ENCODE results near the gene FNDC3B. TPM values are rescaled to one million over a fixed set of nuclear protein-coding genes. Genes with fewer than 3 reads are reported as not detected.
"Not testable (repeated sequence)": the region's sequence is repeated elsewhere in the genome, so short reads cannot be mapped to it uniquely, and the experiment has no call there.

Gene FNDC3B
- total RNA-seq, 1 donor from 2014 or later: 14.7 TPM

DNA sequence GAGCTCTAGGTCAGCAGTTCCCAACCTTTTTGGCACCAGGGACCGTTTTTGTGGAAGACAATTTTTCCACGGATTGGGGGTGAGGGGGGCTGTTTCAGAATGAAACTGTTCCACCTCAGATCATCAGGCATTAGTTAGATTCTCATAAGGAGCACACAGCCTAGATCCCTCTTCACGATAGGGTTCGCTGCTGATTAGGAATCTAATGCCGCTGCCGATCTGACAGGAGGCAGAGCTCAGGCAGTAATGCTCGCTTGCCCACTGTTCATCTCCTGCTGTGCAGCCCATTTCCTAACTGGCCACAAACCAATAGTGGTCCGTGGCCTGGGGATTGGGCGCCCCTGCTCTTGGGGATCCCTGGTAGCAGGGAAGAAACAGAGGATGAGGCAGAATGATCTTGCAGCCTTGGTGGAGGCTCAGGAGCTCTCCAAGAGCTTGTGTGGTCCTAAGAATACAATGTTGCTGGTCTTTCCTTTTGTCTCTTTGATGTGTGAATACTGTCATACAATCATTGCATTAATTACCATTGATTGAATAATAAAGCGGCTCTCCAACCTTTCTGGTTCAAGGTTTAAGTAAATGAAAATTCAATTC lies 183.2 kb downstream of the FNDC3B start:
- FAIRE-seq (no peak), DNase-seq (ENCODE audit: low spot score in 2 of 2) (no peak)

DNA sequence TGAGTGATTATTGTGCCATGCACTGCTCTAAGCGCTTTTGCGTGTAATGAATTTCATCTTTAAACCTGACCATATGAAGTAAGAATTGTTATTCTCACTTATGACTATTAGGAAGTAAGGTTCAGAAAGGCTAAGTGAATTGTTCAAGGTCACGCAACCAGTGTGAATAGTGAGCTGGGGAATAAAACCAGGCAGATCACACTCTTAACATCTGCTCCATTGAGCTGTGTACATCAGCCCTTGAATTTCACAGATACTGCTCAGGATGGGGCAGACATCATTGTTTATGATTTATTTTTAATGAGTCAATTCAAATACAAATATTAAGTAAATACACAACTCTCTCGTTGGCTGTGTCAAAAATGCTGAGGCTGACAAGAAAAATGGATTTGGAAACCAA lies 184.5 kb downstream of the FNDC3B start:
- no peak for FAIRE-seq
- DNase-seq (ENCODE audit: low spot score in 2 of 2): no peak

DNA sequence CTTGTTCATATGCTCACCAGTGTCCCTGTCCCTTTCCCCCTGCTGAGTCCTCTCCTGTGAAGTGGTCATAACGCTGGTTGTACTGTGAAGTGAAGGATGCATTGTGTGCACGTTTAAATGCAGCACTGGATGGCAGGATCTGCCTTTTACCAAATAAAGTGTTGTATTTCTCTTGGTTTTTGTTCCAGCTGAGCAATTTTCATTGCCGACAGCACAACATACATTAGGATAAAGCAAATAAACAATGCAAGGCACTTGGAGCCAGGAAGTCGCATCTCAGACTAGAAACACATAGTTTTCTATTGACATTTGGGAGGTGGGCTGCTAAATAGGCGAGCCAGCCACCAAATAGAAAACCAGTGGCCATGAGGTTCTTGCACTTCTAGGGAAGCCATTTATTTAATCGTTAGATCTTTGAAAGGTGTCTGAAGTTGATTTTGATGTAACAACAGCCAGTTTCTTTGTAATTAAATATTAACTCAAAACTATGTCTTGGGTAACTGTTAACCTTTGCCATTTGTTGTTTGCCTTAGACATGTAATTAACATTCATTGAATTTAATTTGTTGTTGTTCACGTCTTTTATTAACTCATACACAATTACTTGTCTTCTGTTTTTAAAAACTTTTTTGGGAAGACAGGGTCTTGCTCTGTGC lies 185.3 kb downstream of the FNDC3B start:
- FAIRE-seq: no peak
- DNase-seq (ENCODE audit: low spot score in 2 of 2): no peak

DNA sequence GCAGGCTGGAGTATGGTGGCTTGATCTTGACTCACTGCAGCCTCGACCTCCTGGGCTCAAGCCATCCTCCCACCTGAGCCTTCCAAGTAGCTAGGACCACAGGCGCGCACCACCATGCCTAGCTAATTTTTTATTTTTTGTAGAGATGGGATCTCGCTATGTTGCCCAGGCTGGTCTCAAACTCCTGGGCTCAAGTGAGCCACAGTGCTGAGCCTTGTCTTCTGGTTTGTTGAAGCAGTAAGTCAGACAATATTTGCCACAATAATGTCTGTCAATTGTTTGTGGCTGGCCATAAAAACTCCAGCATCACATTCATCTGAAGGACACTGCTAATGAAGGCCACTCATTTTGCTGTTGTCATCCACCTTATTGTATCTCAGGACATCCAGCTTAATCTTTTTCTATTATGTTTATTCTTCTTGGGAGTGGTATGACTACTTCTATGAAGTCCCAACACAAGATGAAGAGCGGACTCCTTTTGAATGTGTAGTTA lies 185.9 kb downstream of the FNDC3B start:
- FAIRE-seq (no peak), DNase-seq (ENCODE audit: low spot score in 2 of 2) (no peak)

DNA sequence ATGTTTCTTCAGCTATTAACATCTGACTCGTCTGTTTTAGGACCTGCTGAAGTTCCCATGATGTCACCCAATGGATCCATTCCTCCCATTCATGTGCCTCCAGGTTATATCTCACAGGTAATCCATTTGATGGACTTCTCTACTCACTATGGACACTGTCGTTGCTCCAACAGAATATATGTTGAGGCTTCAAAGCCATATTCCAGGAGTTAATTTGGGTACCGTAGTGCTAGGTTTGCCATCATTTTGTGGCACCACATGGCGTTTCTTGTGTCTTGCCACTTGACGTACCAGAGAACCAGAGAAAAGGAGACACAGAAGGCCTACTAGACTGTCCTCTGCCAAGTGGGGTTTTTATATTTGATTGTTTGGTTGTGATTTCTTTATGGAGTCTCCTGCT lies 187.5 kb downstream of the FNDC3B start:
- DNase-seq (ENCODE audit: low spot score in 2 of 2): no peak
- FAIRE-seq: no peak

DNA sequence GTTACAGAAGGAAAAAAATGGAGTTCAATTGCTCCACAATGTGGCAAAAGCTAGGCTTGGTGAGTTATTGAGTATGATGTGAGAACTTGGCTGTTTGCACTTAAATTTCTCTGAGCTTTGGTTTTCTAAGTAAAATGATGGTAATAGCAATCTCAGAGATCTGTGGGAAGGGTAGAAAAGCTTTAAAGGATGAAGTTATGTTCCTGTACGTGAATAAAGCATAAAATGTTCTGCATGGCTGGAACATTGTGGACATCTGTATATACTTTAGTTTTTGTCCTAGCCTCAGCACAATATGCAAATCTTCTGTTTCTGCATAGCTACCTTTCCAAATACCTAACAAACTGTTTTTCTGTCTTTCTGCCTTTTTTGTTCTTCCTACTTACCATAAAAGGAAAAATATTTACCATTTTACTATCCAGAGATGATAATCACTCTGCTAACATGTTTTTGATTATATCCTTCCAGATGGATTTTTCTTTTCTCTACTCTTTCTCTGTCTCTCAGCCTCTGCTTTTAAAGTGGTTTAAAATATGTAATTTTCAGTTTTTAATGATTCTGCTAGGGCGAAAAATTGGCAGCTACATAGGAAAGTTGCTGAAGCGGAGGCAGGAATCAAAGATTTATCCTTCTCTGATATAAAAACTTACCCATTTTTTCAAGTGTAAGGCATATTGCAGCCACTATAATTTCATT lies 188.1 kb downstream of the FNDC3B start:
- FAIRE-seq (no peak), DNase-seq (ENCODE audit: low spot score in 2 of 2) (no peak)

DNA sequence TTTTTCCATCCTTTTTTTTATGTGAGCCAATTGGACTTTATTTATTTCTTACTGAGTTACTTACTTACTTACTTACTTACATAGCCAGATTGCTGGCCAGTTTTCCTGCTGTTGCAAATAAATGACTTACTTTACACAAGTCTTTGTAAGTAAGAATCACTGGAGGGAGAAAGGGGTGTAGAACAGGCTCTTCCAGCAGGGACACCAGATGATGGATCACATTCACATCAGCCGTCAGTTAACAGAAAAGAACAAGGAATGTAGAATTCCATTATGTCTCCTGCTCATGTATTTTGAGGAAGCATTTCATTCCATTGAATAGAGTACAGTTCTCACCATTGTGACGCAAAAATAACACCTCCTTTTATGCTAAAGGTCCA lies 188.6 kb downstream of the FNDC3B start:
- FAIRE-seq (no peak), DNase-seq (ENCODE audit: low spot score in 2 of 2) (no peak)

DNA sequence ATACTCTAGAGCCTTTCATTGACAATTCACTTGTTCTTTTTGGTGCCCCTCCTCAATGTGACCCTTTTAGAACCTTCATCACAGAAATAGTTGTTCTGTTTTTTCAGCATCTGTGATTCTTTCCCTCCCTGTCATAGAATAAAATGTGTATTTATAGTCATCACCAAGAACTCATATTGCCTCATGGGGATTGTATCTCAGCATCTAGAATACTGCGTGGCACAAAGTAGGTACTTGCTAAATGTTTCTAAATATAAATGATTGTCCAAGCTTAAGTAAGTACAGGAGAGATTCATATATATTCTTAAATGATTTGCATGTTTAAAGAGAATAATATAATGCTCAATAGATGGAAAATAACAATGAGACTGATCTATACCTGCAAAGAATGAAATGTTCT lies 190.1 kb downstream of the FNDC3B start:
- DNase-seq (ENCODE audit: low spot score in 2 of 2) (no peak), FAIRE-seq (no peak)

DNA sequence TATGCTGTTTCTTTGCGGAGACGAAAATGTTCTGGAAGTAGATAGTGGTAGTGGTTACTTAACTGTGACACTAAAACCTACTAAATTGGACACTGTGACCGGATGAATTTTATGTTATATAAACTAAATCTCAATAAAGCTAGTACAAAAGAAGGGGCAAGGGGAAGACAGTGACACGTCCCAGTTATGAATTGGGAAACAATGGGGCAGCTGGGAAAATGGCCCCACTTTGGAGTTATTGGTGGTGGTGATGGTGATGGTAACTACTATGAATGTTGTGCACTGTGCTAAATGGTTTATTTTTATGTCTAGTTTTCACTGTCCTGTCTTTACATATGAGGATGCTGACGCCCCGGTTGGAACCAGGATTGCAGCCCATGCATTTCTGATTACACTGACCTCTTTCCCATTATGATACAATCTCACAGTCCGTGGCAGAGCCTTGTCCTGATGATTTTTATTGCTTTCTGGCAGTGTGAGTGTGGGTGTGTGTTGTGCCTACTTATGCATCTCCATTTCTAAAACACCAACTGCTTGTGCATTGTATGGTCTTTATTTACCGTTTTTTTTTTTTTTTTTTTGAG lies 192.0 kb downstream of the FNDC3B start:
- FAIRE-seq (no peak), DNase-seq (ENCODE audit: low spot score in 2 of 2) (no peak)

DNA sequence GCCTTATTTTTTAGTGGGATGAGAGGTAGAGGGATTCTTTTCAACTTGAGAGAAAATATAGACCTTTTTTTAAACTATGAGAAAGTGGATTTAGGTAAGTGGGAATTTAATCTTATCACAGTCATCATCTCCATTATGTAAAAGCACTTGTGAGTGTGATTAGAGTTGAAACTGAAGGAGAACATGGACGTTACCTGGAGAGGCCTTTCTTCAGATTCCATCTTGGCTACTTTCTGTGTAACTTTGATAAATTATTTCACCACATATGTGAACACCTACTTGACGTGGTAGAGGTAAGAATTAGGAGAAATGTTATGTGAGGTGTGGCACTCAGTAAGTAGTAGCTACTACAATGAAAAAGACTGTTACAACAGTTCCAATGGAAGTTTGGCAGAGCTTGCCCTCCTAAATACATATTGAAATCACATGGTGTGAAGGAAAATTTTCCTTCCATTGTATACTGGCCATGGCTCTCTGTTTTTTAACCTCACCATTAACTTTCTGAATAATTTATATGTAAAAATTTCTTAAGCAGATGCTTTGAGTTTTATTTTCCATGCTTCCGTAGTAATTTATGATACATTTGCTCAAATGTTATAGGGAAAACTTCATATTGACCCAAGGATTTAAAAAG lies 193.3 kb downstream of the FNDC3B start:
- FAIRE-seq (no peak), DNase-seq (ENCODE audit: low spot score in 2 of 2) (no peak)

DNA sequence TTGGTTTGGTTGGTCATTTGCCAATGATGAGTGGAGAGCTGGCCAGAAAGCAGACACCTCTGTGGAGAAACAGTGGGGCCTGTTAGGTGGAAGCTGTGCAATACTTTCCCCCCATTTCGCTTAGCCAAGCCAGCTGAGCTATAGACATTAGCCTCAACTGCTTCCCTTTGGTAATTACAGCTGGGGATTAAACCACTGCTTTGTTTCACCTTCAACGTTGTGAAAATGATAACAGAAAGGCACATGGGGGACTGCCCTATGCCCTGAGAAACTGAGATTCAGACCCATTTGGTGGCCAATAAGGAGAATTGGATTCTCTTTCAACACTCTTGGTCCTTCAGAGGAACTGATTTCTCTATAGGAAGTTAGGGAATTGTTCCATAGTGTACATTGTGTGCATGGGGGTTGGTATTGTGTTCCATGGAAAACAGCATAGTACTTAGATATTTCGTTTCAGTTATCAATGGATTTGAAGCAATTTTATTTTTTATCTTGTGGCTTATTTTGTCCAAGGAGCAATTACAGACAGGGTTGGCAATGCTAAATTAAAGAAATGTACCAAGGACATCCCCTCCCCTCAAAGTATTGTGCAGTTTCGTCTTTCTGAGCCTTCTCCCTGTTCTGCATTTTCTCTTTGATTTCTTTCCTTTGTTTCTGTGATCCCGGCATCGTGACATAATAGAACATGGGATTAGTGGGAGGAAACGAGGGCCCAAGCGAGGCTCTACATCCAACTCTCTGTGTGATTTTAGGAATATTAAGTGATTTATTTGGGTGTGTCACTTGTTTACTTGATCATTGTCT lies 194.3 kb downstream of the FNDC3B start:
- no peak for DNase-seq (ENCODE audit: low spot score in 2 of 2)
- no peak for FAIRE-seq

DNA sequence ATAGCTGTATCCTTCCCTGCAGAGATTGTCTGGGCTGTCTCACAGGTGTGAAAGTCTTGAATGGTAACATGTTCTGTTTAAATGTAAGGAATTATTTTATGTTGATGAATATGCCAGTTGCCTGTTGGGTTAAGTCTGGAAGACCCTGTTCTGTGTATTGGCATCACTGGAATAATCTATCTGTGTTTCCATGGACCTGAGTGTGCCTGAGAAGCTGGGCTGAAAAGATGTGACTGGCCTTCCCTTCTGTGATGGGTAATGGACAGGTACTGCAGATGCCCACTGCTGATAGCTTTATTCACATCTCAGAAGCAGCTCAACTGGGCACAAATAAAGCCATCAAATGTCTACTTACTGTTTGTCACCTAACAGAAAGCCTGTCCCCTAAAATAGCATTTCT lies 196.3 kb downstream of the FNDC3B start:
- FAIRE-seq (no peak), DNase-seq (ENCODE audit: low spot score in 2 of 2) (no peak)

DNA sequence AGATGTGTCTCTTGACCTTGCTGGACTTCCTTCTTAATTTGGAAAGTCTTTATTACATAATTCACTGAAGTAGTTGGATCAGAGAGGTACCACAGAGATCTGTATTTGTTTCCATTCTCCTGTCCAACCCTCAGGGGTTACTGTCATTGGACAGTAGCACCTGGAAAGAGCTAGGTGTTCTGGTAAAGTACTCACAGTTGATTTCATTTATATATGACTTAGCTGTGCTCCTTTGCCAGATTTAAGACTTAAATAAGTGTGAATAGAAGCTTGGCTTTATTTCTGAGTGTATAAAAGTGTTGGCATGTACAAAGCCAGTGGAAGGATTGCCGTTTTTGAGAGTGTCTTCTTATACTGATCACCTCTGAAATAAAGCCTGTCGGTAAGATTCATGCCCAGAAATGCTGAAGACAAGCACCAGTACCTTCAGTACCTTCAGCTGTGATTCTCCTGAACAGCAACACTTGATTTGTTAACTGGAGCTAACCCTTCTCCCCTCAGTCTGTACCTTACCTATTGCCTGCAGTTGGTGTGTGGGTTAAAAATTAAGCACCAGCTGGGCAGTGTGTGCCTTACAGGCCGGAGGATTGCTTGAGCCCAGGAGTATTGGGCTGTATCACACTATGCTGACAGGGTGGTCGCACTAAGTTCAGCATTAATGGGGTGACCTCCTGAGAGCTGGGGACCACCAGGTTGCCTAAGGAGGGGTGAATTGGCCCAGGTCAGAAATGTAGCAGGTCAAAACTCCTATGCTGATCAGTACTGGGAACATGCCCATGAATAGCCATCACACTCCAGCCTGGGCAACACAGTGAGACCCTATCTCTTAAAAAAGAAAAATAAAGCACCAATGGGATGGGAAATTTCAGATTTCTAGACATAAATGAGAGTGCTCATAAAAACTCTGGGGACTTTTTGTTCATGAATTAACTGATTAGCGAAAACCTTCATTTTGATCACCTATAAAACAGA lies 197.7 kb downstream of the FNDC3B start:
- no peak for DNase-seq (ENCODE audit: low spot score in 2 of 2)
- FAIRE-seq: no peak

DNA sequence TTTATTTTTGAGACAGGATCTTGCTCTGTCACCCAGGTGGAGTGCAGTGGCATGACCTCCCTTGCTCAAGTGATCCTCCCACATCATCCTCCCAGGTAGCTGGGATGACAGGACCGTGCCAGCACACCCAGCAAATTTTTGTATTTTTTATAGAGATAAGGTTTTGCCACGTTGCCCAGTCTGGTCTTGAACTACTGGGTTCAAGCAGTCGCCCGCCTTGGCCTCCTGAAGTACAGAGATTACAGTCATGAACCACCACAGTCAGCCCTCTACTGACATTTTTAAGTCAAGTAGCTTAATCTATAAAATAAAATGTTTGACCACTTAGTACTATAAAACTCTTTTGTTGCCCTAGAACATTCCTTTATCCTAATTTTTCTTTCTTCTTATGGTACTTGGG lies 198.8 kb downstream of the FNDC3B start:
- DNase-seq (ENCODE audit: low spot score in 2 of 2): no peak
- no peak for FAIRE-seq

DNA sequence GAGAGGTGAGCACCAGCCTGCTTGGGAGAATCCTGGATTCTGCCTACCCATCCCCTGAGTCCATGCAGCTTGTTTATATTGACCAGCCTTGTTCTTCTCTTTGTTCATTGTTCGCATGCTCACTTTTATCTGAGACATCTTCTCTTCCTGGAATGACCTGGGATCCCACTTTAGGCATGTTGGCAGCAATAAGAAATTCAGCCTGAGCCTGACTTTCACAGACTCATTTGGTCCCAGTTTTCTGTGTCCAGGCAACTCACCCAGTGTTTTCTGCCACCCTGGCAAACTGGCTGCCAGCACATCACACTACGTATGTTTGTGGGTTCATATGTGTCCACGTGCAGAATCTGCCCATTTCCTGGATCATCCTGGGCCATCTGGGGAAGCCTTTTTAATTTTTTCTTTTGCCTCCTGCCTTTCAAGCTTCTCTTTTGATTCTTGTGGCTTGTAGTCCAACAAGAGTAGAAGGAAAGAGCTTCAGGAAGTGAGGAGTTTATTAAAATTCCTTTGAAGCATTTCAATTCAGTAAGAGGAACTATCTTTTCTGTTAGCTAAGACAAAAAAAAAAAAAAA lies 199.9 kb downstream of the FNDC3B start:
- no peak for DNase-seq (ENCODE audit: low spot score in 2 of 2)

DNA sequence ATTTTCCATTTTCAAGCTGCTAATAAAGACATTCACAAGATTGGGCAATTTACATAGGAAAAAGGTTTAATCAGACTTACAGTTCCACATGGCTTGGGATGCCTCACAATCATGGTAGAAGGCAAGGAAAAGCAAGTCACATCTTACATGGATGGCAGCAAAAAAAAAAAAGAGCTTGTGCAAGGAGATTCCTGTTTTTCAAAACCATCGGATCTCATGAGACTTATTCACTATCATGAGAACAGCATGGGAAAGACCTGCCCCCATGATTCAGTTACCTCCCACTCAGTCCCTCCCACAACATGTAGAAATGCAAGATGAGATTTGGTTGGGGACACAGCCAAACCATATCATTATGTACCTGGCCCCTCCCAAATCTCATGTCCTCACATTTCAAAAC lies 202.0 kb downstream of the FNDC3B start:
- FAIRE-seq (no peak), DNase-seq (ENCODE audit: low spot score in 2 of 2) (no peak)

More for the DNA sequence above, 199.9 kb downstream of the FNDC3B start:
- no peak for FAIRE-seq

DNA sequence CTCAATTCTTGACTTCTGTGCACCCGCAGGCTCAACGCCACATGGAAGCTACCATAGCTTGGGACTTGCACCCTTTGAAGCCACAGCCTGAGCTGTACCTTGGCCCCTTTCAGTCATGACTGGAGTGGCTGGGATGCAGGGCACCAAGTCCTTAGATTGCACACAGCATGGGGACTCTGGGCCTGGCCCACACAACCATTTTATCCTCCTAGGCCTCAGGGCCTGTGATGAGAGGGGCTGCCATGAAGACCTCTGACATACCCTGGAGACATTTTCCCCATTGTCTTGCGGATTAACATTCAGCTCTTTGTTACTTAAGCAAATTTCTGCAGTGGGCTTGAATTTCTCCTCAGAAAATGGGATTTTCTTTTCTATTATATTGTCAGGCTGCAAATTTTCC lies 203.1 kb downstream of the FNDC3B start:
- not testable (repeated sequence) for FAIRE-seq

DNA sequence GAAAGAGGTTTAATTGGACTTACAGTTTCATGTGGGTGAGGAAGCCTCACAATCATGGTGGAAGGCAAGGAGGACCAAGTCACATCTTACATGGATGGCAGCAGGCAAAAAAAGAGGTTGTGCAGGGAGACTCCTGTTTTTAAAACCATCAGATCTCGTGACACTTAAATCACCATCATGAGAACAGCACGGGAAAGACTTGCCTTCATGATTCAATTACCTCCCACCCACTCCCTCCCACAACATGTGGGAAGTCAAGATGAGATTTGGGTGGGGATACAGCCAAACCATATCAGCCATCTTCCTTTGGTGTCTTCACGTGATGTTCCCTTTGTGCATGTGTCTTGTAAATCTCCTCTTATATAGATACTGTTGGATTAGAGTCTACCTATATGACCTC lies 204.0 kb downstream of the FNDC3B start:
- DNase-seq (ENCODE audit: low spot score in 2 of 2); FAIRE-seq: not testable (repeated sequence)

More for the DNA sequence above, 203.1 kb downstream of the FNDC3B start:
- DNase-seq (ENCODE audit: low spot score in 2 of 2): not testable (repeated sequence)

DNA sequence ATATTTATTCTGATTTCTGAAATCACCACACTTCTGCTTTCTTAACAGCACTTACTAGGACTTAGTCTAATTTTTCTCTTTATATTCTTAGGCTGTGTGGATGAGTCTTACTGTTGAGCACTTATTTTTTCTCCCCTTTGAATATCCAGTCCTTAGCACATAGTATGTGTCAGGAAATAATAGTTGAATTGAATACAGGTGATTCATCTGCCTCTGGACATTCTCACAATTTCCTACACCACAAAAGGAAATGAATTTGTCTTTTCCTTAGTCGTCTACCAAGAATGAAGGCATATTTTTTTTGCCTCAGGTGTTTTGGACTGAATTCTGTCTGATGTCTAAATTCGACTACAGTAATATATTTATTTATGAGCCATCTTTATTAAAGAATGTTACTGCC lies 204.6 kb downstream of the FNDC3B start:
- DNase-seq (ENCODE audit: low spot score in 2 of 2) (no peak), FAIRE-seq (no peak)

Measured in frontal cortex (tissue), 4 donors.